Measurements from ENCODE around the gene RBM47. TPM values are rescaled to one million over a fixed set of nuclear protein-coding genes. Genes with fewer than 3 reads are reported as not detected.

RBM47 gene
- total and polyA plus RNA-seq, 2 donors (not counting 1 experiment from before 2014, with no cell fraction given) = 0.14 to 1.8 TPM

DNA sequence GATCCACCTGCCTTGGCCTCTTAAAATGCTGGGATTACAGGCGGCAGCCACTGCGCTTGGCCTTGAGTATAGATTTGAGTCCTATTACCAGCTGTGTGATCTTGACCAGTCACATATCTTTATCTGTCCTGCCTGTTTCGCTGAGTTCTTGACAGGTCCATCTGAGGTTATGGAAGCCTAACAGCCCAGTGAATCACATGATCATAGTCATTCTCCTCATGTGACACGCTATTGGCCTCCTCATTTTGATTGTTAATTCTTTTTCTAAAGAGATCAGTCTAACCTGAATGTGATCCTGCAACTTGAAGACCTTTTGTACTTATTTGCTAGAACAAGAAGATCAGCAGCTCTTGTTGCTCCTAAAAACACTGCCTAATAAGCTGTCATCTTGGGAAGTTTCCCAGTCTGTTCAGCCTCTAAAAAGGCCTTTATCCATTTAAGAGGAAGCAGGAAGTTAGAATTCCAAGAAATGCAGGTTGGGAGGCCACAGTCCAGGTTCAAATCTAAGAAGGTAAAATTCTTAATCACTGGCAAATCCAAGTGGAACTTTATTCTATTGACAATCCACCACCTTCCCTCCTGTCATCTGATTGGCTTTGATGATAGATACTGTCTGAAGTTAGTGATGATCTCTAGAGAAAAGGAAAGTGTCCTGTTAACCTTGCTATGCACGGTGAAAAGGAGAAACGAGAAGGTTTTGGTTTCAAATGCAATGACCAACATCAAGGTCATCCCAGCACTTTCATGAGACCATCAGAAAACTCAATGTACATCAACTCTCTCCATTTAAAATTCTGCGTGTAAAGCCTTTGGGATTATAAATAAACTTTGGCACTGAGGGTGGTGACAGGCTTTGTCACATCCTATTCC is 207.6 kb downstream of the RBM47 start:
- Histone ChIP-seq H3K4me2 (ENCODE audit: extremely low read depth, insufficient read depth, low read length) (no peak overlapping the region), H3K36me3 (ENCODE audit: control insufficient read depth, insufficient read depth, low read length) (no peaks in the 10 kb centered on the region), H2AFZ (ENCODE audit: low read length) (no peak overlapping the region), H3K4me3 (replicated peaks in 1 of 4; ENCODE audit: control extremely low read depth in 1 of 4, insufficient read depth in 1 of 4, low read depth in 3 of 4, low read length in 4 of 4) (no peak overlapping the region), H3K27ac (ENCODE audit: insufficient read depth, low read length) (no peak overlapping the region), H3K9ac (ENCODE audit: insufficient read depth, low read length) (no peak overlapping the region), H3K9me3 (ENCODE audit: control insufficient read depth, insufficient read depth, low read depth, low read length) (no peaks in the 10 kb centered on the region), H4K20me1 (ENCODE audit: control insufficient read depth, extremely low read depth, insufficient read depth, low read length) (no peaks in the 10 kb centered on the region), H3K79me2 (ENCODE audit: control insufficient read depth, insufficient read depth, low read length) (no peaks in the 10 kb centered on the region), H3K27me3 (ENCODE audit: control insufficient read depth, insufficient read depth, low read length) (peaks cover 2% of the 10 kb centered on the region), H3K4me1 (ENCODE audit: control insufficient read depth, extremely low read depth, insufficient read depth, low read length) (no peaks in the 10 kb centered on the region)
- TF ChIP-seq EZH2 (IDR thresholded peaks at IDR 0.05; ENCODE audit: low read length, missing control alignments) = no peak
- TF ChIP-seq, protein P1, sequence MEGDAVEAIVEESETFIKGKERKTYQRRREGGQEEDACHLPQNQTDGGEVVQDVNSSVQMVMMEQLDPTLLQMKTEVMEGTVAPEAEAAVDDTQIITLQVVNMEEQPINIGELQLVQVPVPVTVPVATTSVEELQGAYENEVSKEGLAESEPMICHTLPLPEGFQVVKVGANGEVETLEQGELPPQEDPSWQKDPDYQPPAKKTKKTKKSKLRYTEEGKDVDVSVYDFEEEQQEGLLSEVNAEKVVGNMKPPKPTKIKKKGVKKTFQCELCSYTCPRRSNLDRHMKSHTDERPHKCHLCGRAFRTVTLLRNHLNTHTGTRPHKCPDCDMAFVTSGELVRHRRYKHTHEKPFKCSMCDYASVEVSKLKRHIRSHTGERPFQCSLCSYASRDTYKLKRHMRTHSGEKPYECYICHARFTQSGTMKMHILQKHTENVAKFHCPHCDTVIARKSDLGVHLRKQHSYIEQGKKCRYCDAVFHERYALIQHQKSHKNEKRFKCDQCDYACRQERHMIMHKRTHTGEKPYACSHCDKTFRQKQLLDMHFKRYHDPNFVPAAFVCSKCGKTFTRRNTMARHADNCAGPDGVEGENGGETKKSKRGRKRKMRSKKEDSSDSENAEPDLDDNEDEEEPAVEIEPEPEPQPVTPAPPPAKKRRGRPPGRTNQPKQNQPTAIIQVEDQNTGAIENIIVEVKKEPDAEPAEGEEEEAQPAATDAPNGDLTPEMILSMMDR (conservative IDR thresholded peaks at IDR 0.05 in 1 of 2, IDR thresholded peaks at IDR 0.05 in 1 of 2; ENCODE audit: low read depth in 1 of 2, low read length in 2 of 2) = no peak
- no peak for DNase-seq (ENCODE audit: low read depth in 2 of 2)

DNA sequence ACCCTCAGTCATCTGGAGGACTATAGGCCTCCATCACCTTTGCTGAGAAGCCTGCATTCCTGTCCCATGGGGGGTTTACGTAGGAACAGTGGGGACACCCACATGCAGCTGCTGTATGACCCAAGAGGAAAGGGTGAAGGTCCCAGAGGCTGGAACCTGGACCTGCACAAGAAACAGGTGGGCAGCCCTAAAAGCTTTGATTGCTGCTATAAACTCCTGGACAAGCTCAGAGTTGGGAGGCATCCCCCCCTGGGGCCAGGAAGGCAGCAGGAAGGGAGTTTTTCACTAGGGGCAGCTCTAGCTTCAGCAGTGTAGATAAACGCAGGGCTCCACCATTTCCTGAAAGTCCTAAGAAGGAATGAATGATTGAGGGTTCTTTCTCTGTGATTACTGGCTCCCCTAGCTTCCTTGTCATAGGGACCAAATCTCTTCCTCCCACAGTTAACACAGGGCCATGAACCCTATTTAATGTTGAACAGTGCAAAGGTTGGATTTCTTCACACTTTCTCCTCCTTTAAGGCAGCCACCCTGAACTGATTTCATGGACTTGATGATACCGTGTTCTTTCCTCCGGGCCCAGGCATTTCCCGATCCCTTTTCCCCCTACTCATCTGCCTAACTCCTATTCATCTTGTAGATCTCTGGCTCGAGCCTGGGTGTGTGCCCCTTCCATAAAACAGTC is 210.3 kb downstream of the RBM47 start:
- Histone ChIP-seq H3K4me3 (replicated peaks in 1 of 4; ENCODE audit: control extremely low read depth in 1 of 4, insufficient read depth in 1 of 4, low read depth in 3 of 4, low read length in 4 of 4) (no peak overlapping the region), H3K4me1 (ENCODE audit: control insufficient read depth, extremely low read depth, insufficient read depth, low read length) (no peaks in the 10 kb centered on the region)

More for the DNA sequence above, 210.3 kb downstream of the RBM47 start:
- no peak for TF ChIP-seq EZH2 (IDR thresholded peaks at IDR 0.05; ENCODE audit: low read length, missing control alignments)
- TF ChIP-seq, protein P1 (conservative IDR thresholded peaks at IDR 0.05 in 1 of 2, IDR thresholded peaks at IDR 0.05 in 1 of 2; ENCODE audit: low read depth in 1 of 2, low read length in 2 of 2) = no peak
- Histone ChIP-seq H3K9me3 (ENCODE audit: control insufficient read depth, insufficient read depth, low read depth, low read length) (no peaks in the 10 kb centered on the region), H4K20me1 (ENCODE audit: control insufficient read depth, extremely low read depth, insufficient read depth, low read length) (no peaks in the 10 kb centered on the region), H3K36me3 (ENCODE audit: control insufficient read depth, insufficient read depth, low read length) (no peaks in the 10 kb centered on the region), H3K9ac (ENCODE audit: insufficient read depth, low read length) (no peak overlapping the region), H3K79me2 (ENCODE audit: control insufficient read depth, insufficient read depth, low read length) (no peaks in the 10 kb centered on the region), H3K27me3 (ENCODE audit: control insufficient read depth, insufficient read depth, low read length) (no peaks in the 10 kb centered on the region), H3K4me2 (ENCODE audit: extremely low read depth, insufficient read depth, low read length) (no peak overlapping the region), H2AFZ (ENCODE audit: low read length) (no peak overlapping the region), H3K27ac (ENCODE audit: insufficient read depth, low read length) (no peak overlapping the region)
- no peak for DNase-seq (ENCODE audit: low read depth in 2 of 2)
